Embryonic facial prominence (tissue), 1 donor: ENCODE data around the gene CXCR5.

Experiments
- DNase-seq: peaks from one replicate; pipeline ENCODE4 v3.0.0-alpha.2; 2016; ENCODE audit errors: extremely low spot score

The CXCR5 gene

GRCh38 chr11:118876286-118876685, 7.4 kb upstream of the CXCR5 start:
- no peak for DNase-seq

- no peak for DNase-seq
These were observed 6.1 kb upstream of the CXCR5 start for GRCh38 chr11:118877487-118878162.

- no peak for DNase-seq
These were observed 5.5 kb upstream of the CXCR5 start for GRCh38 chr11:118878163-118878563.

GRCh38 chr11:118881228-118881627, 2.5 kb upstream of the CXCR5 start:
- DNase-seq: no peak

GRCh38 chr11:118882491-118882890, 1.2 kb upstream of the CXCR5 start:
- no peak for DNase-seq

GRCh38 chr11:118883004-118883367, 706 bp upstream of the CXCR5 start:
- no peak for DNase-seq

GRCh38 chr11:118884875-118885274, 1.2 kb downstream of the CXCR5 start:
- DNase-seq: no peak

- no peak for DNase-seq
These were observed 1.6 kb downstream of the CXCR5 start for GRCh38 chr11:118885319-118885718.

- DNase-seq: no peak
These were observed 2.3 kb downstream of the CXCR5 start for GRCh38 chr11:118885831-118886565.

GRCh38 chr11:118886681-118887111, 3.0 kb downstream of the CXCR5 start:
- no peak for DNase-seq

GRCh38 chr11:118887206-118887605, 3.5 kb downstream of the CXCR5 start:
- no peak for DNase-seq

- no peak for DNase-seq
These were observed 4.7 kb downstream of the CXCR5 start for GRCh38 chr11:118888398-118888797.

GRCh38 chr11:118889797-118890196, 6.1 kb downstream of the CXCR5 start:
- no peak for DNase-seq

GRCh38 chr11:118892514-118892913, 8.8 kb downstream of the CXCR5 start:
- no peak for DNase-seq

- no peak for DNase-seq
These were observed 9.3 kb downstream of the CXCR5 start for GRCh38 chr11:118892964-118893363.

- DNase-seq: no peak
These were observed 10.0 kb downstream of the CXCR5 start for GRCh38 chr11:118893662-118894061.

GRCh38 chr11:118894192-118894591, 10.5 kb downstream of the CXCR5 start:
- no peak for DNase-seq

GRCh38 chr11:118895093-118896039, 11.7 kb downstream of the CXCR5 start:
- no peak for DNase-seq

- DNase-seq: no peak
These were observed 12.8 kb downstream of the CXCR5 start for GRCh38 chr11:118896472-118896913.

- DNase-seq: no peak
These were observed 13.4 kb downstream of the CXCR5 start for GRCh38 chr11:118896921-118897591.

- no peak for DNase-seq
These were observed 14.1 kb downstream of the CXCR5 start for GRCh38 chr11:118897721-118898310.
